ENCODE results near the gene RFT1.
A peak's percentile ranks its signal among the peaks of the same experiment; 100 is the strongest.

Gene RFT1

GRCh38 chr3:53092216-53092615 is 38.0 kb downstream of the RFT1 start:
- DNase-seq (ENCODE audit: low read depth, low spot score): no peak

- no peak for DNase-seq (ENCODE audit: low read depth, low spot score)
Measured at GRCh38 chr3:53091011-53091410, 39.2 kb downstream of the RFT1 start.

- DNase-seq (ENCODE audit: low read depth, low spot score): no peak
Measured at GRCh38 chr3:53089511-53089910, 40.7 kb downstream of the RFT1 start.

DNA sequence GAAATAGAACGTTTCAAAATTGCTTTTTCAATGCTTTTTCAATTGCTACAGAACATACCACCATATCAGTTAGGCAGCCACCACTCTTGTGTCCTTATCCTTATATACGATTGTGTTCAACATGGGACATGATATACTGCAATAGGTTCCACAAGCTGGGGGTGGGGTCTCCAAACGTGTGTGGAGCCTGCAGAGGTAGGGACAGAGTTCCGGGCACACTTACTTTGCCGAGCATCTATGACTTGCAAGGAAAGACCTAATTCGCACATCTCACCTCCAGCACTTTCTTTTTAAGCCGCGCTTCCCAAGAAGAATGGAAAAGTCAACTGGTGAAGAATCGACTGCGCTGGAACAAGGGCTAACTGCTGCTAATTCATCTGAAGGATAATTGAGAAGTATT is 44.8 kb downstream of the RFT1 start:
- no peak for DNase-seq (ENCODE audit: low read depth, low spot score)

DNA sequence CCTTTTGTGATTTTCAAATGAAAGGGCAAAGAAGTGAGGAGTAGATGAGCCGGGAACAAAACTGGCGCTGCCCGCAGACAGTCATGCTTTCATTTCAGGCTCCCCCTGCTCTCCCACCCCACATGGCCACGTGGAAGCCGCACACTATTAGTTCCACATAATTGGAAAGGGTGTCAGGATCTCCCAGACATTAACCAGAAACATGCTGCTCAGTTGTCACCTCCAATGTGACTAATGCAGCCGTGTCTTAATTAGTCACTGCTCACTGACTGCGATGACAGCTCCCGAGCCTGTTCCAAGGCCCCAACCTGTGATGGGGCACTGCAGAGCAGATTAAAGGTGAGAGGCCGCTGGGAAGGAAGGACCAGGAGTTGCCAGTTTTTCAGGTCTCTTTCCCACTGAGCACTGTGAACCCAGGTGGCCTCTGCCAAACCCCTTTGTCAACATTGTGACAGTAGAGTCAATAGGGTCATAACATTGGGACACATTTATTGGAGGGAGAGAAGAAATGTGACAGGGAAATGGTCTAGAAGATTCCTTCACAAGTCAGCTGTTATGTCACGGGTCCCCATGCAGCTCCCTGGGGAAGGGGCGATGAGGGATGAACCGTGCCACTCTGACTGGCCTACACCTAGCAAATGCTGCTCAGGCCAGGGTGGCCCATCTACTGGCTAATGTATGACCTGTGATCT is 45.8 kb downstream of the RFT1 start:
- DNase-seq (ENCODE audit: low read depth, low spot score): no peak

- DNase-seq (ENCODE audit: low read depth, low spot score): no peak
Measured at GRCh38 chr3:53083949-53084309, 46.3 kb downstream of the RFT1 start.

GRCh38 chr3:53083521-53083920 is 46.7 kb downstream of the RFT1 start:
- no peak for DNase-seq (ENCODE audit: low read depth, low spot score)

GRCh38 chr3:53082736-53083135 is 47.5 kb downstream of the RFT1 start:
- DNase-seq (ENCODE audit: low read depth, low spot score): no peak

- DNase-seq (ENCODE audit: low read depth, low spot score): no peak
Measured at GRCh38 chr3:53081318-53081717, 48.9 kb downstream of the RFT1 start.

DNA sequence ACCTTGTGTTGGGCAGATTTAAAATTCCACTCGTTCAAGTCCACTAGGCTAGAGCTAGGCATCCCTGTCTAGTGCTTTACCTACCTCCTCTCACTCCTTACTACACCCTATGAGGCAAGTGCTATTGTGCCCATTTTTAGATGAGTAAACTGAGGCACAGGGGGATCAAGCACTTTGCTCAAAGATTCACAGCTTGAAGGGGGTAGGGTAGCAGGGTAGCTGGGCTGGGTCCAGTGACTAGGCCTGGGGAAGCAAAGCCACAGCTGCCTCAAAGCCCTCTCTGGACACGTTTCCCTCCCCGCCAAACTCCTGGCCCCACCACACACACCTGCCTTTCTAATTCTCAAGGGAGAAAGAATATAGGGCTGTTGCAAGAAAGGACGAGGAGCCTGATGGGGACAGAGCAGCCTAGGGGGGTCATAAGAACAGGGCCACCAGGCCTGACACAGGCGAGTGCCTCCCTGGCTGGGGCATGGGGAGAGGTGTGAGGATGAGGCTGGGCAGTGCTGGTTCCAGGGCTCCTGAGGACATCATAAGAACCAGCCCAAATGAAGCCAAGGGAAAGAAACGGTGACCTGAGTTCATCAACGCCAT is 49.5 kb downstream of the RFT1 start:
- no peak for DNase-seq (ENCODE audit: low read depth, low spot score)

GRCh38 chr3:53079791-53080555 is 50.3 kb downstream of the RFT1 start:
- no peak for DNase-seq (ENCODE audit: low read depth, low spot score)

DNA sequence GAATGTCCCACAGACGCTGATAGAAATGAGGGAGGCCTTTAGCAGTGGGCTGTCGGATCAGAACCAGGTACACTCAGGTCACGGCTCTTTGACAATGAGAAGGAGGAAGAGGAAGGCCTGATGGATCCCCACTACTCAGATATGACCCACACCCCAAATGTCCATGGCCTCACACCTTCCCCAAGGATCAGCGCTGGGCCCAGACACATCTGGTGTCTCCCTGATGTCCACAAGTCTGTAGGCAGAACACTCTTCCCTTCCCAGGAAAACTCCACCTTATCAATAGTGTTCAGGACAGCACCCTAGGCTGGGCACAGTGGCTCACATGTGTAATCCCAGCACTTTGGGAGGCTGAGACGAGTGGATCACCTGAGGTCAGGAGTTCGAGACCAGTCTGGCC is 51.1 kb downstream of the RFT1 start:
- no peak for DNase-seq (ENCODE audit: low read depth, low spot score)

GRCh38 chr3:53078656-53079055 is 51.6 kb downstream of the RFT1 start:
- DNase-seq (ENCODE audit: low read depth, low spot score): no peak

DNA sequence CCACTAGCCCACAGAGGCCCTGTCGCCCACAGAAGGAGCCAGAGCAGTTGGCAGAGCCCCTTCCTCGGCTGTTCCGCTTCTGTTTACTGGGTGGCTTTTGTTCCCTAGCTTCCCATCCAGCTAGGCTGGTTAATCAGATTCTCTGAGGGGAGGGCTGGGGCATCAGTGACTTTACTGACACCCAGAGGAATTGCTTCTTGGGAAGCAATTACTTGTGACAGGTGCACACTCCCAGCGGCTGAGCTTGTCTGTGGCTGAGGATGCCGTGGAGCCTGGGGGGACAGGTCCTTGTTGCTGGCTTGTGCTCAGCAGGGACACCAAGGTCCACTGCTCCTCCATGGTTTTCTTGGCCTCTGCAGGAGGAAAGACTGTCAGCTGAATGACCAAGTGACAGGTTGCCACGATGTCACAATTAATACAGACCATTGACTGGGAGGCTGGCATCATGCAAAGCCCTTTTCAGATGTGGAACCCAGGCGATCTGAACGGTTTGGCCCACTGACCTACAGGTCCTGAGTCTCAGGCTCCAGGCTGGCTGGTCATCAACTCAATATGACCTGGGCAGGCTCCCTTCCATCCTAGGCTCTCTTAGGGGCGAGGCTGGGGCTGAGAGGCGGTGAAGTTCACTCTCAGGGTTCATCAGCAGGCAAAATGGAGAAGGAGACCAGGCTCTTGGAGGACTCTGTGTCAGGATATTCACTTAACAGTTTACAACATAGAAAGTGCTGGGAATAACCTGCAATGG is 52.6 kb downstream of the RFT1 start:
- no peak for DNase-seq (ENCODE audit: low read depth, low spot score)

GRCh38 chr3:53075743-53076140 is 54.5 kb downstream of the RFT1 start:
- DNase-seq (ENCODE audit: low read depth, low spot score): no peak

- DNase-seq (ENCODE audit: low read depth, low spot score): no peak
Measured at GRCh38 chr3:53074761-53075742, 55.2 kb downstream of the RFT1 start.

DNA sequence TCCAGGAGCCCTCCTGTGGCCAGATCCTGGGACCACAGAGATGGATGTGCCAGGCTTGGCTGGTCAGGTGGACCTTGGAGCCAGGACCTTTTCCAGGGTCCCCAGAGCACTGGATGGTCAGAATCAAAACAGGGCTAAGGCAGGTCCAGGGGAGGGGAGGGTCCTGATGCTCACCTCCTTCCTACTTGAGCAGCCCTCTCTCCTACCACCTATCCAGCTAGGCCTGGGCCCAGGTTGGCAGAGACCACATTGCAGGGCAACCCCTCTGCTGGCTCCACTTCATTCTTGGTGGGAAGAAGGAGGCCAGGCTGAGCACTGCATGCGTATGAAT is 55.9 kb downstream of the RFT1 start:
- no peak for DNase-seq (ENCODE audit: low read depth, low spot score)

DNA sequence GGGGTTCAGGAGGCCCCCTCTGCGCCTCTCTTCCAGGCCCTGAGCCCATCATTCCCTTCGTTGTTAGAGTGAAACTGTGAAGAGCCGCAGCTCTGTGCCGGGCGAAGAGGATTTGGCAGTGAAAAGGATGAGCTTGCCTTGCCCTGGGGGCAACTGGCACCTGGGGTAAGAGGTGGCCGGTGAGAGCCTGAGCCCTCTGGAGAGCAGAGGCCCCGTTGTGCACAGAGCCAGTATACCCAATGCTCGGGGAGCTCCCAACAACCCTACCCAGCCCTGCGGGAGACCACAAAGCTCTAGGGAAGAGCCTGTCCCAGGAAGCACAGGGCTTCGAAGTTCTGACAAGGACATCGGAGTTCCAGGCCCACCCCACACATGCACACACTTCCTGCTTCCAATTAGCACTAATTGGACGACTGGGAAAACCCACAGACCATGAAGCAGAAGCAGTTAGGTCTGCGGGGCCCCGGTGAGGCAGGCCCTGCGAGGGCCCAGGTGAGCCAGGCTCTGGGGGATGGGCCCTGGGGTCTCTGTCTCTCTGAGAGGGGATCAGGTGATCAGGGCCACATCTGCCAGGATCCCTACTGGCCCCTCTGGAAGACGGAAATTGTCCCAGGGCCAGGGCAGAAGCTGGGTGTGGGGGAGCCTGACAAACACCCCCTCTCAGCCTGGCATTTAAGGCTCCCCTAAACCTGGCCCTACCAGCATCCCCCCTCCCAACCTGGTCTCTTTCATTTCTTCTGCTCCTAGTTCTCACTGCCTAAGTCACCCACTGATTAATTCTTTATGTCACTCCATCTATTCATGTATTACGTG is 56.5 kb downstream of the RFT1 start:
- no peak for DNase-seq (ENCODE audit: low read depth, low spot score)

DNA sequence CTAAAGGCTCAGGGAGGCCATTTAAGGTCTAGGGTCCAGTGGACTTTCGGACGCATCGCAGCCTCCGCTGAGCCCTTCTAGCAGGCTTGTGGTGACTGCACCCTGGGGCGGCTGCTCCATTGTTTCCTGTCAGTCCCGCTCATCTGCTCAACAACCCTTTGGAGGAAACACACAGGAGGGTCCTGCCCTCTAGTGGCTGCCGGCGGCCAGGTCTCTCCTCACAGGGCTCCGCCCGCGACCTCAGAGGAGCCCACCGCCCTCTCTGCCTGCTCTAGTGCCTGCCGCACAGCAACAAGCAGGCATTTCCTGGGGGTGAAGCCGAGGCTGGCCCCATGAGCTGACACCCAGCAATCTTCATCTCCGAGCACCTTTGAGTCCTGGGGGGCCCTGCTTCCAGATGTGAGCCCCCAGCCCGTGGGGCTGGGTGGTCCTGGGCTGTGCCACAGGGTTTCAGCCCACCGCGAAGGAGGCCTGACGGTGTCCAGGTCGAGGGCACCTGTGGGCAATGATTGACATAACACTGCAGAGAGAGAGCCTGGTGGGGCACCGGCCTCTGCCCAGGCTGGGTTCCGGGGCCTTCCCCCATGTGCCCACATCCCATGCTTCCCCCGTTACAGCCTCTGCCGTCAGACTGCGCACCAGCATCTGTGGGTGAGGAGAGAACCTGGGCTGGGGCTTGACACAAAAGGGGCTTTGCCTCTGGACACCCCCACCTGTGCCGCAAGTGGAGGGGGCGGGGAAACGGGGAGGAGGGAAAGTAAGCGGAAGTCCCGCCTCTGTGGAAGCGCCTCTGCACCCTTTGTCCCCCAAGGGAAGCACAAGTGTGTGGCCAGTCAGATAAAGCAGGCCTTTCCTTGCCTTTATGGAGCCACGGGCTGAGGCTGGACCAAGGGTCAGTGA is 57.3 kb downstream of the RFT1 start:
- peak; percentile 65 for DNase-seq (ENCODE audit: low read depth, low spot score)
